ENCODE results near the gene ASAP2. TPM values are rescaled to one million over a fixed set of nuclear protein-coding genes. Genes with fewer than 3 reads are reported as not detected.

ASAP2 gene
- total and polyA plus RNA-seq, 9 of the 15 experiments (the other 6 are each of a cell fraction or from before 2014, with no cell fraction given) = 0.06 to 4.3 (median 3.1) TPM

DNA sequence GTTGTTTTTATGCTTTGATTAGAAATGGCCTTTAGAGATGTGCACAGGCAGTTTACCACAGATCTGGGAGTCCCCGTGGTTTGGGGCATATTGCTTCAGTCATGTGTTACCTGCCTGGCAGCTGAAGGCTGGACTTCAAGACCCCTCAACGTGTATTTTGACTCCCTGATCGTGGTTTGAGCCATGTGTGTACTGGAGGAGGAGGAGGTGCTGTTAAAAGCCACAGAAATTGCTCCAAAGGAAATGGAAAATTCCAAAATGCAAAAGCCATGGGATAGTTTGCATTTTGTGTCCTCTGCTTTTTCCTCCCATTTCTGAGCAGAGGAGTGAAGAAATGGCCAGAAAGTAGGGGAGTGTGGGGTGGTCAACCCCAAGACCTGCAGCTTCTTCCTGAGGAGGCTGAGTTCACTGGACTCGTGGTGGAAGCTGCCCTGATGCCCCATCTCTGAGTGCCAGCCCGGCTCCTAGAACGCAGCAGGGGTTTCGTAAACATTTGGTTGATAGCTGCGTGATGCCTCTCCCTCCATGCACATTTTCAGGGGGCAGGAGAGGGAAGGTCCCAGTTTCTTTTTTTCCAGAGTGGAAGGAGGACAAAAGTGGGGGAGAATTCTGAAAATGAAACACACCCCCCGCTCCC lies 171.0 kb downstream of the ASAP2 start:
- WGBS (ENCODE audit: insufficient coverage, low coverage, missing lambda C conversion rate) = 23% methylated on average over 9 of the region's 9 CpGs
- FAIRE-seq (no peak), ATAC-seq (no peak), DNase-seq (ENCODE audit: extremely low read depth in 1 of 4, low spot score in 3 of 4) (no peak)
- Histone ChIP-seq H3K4me2 (ENCODE audit: insufficient read depth, low read length) (no peak overlapping the region), H3K79me2 (ENCODE audit: control insufficient read depth, insufficient read depth, low read length) (no peaks in the 10 kb centered on the region), H3K27me3 (ENCODE audit: control insufficient read depth in 2 of 2, insufficient read depth in 2 of 2, low read length in 2 of 2) (peaks cover 2 to 34% of the 10 kb centered on the region in 2 experiments; a peak in 2 of 5 replicates), H3K4me1 (replicated peaks in 1 of 2; ENCODE audit: control insufficient read depth in 2 of 2, insufficient read depth in 2 of 2, low read length in 2 of 2) (peaks cover 4 to 7% of the 10 kb centered on the region in 2 experiments; a peak in 3 of 5 replicates), H3K36me3 (ENCODE audit: control insufficient read depth, insufficient read depth, low read length) (no peaks in the 10 kb centered on the region), H3K4me3 (no peak overlapping the region), H3K9ac (ENCODE audit: insufficient read depth in 1 of 2, low read depth in 2 of 2, low read length in 2 of 2) (0 out of 4 replicates have a peak overlapping the region, but pooled peaks of 1 of the 2 experiments have one; percentile 21), H2AFZ (ENCODE audit: low read depth, low read length) (no peak overlapping the region), H3K27ac (ENCODE audit: extremely low read depth, low read depth, low read length) (no peak overlapping the region), H3K9me3 (replicated peaks; ENCODE audit: control insufficient read depth, insufficient read depth, low read depth, low read length) (no peaks in the 10 kb centered on the region), H3K9me1 (ENCODE audit: control insufficient read depth, insufficient read depth, low read length) (no peaks in the 10 kb centered on the region), H4K20me1 (replicated peaks; ENCODE audit: control insufficient read depth, insufficient read depth, low read length) (no peaks in the 10 kb centered on the region)
- BruUV-seq (replicated peaks) = no TSS peak
- TF ChIP-seq BRD9 (IDR thresholded peaks at IDR 0.05; ENCODE audit: low read depth, partially characterized antibody) (no peak), ZNF766 (CRISPR knock-in tag; conservative IDR thresholded peaks at IDR 0.05) (no peak), DIDO1 (tag; IDR thresholded peaks at IDR 0.05; ENCODE audit: low read depth) (no peak)
- TF ChIP-seq, protein P1, sequence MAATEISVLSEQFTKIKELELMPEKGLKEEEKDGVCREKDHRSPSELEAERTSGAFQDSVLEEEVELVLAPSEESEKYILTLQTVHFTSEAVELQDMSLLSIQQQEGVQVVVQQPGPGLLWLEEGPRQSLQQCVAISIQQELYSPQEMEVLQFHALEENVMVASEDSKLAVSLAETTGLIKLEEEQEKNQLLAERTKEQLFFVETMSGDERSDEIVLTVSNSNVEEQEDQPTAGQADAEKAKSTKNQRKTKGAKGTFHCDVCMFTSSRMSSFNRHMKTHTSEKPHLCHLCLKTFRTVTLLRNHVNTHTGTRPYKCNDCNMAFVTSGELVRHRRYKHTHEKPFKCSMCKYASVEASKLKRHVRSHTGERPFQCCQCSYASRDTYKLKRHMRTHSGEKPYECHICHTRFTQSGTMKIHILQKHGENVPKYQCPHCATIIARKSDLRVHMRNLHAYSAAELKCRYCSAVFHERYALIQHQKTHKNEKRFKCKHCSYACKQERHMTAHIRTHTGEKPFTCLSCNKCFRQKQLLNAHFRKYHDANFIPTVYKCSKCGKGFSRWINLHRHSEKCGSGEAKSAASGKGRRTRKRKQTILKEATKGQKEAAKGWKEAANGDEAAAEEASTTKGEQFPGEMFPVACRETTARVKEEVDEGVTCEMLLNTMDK (IDR thresholded peaks at IDR 0.05; ENCODE audit: borderline replicate concordance, insufficient read depth, low read depth, low read length, poor library complexity, severe bottlenecking) = no peak
- TF ChIP-seq, protein P2, sequence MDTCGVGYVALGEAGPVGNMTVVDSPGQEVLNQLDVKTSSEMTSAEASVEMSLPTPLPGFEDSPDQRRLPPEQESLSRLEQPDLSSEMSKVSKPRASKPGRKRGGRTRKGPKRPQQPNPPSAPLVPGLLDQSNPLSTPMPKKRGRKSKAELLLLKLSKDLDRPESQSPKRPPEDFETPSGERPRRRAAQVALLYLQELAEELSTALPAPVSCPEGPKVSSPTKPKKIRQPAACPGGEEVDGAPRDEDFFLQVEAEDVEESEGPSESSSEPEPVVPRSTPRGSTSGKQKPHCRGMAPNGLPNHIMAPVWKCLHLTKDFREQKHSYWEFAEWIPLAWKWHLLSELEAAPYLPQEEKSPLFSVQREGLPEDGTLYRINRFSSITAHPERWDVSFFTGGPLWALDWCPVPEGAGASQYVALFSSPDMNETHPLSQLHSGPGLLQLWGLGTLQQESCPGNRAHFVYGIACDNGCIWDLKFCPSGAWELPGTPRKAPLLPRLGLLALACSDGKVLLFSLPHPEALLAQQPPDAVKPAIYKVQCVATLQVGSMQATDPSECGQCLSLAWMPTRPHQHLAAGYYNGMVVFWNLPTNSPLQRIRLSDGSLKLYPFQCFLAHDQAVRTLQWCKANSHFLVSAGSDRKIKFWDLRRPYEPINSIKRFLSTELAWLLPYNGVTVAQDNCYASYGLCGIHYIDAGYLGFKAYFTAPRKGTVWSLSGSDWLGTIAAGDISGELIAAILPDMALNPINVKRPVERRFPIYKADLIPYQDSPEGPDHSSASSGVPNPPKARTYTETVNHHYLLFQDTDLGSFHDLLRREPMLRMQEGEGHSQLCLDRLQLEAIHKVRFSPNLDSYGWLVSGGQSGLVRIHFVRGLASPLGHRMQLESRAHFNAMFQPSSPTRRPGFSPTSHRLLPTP (IDR thresholded peaks at IDR 0.05; ENCODE audit: borderline replicate concordance, extremely low read depth, insufficient read length) = no peak
- in situ Hi-C loops (cut with MboI) (no loop called here), intact Hi-C loops (cut with micrococcal nuclease) (no loop called here)
- POLR2A ChIA-PET = interaction anchor here (0.7 to 1.2 kb wide), 3 partner anchors 12 to 401 kb away, joined by 3 to 5 read pairs (median 3); no protein-coding TSS in a partner anchor
- CTCF ChIA-PET (ENCODE audit: low intra/inter-chr PET ratio) = interaction anchor here (0.8 kb wide), 1 partner anchor 235 kb away, joined by 3 read pairs; no protein-coding TSS in a partner anchor
